ENCODE results near the gene PLPP3.

Gene PLPP3

DNA sequence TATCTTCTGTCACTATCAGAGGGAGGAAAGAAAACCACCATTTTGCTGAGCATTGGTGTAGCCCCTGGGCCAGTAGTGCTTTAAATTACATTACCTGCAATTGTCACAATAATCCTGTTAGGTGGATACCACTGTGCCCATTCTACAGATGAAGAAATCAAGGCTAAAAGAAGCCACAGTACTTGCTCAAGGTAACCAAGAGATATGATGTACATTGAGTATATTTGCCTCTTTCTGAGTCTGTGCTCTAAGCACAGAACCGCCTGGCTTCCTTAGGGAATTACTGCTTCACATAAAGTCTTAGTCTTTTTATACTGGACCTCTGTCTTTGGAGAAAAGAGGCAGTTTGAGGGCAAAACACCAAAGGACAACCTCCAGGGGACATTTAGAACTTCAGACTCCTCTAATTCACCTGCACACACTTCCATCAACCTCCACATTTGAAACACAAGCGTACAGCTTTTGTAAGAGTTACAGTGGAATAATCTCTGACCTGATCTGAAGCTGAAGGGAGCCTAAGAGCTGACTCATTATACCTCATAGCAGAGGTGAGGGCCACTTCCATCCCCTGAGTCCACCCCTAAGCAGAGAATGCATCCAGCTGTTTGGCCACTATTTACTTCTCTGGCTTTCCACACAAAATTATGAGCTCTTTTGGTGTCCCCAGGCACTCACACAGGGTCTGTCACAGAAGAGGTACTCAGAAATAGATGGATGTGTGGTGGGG, 61.8 kb downstream of the PLPP3 start:
- no peak for DNase-seq

DNA sequence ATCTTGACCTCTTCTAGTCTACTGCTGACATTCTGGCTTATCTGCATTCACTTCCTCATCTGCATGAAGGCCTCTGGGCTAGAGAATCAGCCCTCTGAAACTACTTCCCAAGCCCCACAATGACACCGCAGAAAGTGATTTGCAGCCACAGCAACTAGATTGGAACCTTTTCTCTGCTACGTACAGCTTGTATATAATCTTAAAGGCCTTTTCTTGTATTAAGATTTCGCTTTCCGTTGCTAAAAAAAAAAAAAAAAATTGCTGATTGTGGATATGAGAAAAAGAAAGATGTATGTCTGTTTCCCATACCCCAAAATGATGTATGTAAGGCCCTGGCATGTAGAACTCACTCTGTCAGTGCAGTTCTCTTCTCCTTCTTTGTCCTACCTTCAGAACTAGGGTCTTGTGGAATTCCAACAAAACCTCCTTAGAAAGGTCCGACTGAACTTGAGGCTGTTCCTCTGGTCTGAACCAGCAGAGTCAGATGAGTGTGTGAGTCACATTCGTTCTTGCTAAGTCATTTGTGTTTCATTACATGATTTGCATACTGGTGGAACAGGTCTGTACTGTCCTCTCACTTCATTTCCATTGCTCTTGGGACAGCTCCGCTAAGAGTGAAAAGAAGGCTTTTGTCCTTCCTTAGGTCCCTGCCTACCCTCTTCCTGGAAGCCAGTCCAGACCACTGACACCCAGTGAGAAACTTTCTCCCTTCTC, 62.7 kb downstream of the PLPP3 start:
- DNase-seq, result peak; percentile 86

DNA sequence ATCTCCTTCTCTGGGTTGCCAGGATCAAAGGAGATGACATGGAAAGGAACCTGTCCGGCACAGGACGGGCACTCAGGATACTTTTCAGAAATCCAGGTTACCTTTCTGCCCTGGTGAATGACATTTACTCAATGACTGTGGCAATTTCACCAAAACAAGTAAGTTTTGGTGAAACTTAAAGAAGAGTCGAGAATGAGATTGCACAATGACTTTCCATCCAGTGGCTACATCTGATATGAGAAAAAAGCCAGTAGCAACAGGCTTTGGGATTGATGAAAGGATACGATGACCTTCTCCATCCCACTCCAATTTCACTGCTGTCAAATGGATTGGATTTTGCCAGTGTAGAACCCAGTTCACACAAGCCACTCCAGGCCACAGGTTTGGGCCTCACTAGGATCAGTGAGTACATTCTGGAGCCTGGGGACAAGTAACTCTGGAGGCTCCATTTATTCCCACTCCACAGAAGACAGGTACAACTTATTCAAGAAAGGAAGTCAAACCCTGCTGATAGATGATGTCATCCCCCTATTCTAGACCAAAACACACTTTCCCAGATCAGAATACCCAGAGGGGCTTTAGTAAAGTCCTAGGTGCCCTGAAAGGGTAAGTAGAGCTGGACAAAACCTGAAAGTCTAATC, 63.3 kb downstream of the PLPP3 start:
- DNase-seq, result no peak

DNA sequence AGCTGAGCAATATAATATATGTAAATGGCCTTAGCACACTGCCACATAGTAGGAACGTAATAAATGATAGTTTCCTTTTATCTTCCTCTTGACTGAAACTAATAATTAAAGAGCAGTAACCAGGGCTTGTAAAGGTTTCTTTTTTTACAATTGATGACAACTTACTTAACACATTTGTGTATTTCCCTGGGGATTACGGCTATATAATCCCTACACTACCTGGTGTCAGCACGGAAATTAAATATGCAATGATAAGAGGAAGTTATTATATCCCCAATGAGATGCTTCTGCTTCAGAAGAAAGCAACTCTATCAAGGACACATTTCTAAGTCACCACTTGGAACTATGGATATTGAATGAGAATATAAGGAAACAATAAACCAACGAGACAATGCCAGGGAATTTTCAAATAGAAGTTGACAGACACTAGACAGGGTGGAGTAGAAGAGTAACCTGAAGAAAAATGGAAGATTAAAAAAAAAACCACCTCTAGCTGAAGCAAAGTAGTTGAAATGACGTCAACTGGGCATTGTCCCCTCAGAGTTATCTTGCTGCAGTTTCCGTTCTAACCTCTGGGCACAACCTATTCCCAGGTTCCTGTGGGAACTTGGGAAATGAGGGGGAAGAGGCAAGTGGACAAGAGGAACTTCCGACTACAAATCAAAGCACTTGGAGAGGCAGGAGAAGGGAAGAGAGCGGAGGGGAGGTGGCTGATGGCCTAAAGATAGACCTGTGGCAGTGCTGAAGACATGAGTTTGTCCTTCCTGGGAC, 66.5 kb downstream of the PLPP3 start:
- no peak for DNase-seq

DNA sequence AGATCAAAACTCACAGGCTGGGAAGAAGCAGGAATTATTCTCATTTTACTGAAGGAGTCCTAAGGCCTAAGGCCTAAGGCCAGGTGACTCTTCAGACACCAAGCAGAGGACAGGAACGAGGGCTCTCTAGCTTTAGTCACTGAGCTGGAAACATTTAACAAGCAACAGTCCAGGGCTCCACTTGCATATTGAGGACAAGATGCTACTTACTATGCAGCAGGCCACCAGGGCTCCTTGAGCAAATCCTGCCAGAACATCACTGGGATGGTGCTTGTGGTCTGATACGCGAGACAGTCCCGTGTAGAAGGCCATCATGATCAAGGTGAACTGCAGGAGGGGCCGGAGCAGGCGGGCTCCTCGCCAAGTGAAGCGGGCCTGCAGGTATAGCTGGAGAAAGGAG, 67.6 kb downstream of the PLPP3 start:
- no peak for DNase-seq

DNA sequence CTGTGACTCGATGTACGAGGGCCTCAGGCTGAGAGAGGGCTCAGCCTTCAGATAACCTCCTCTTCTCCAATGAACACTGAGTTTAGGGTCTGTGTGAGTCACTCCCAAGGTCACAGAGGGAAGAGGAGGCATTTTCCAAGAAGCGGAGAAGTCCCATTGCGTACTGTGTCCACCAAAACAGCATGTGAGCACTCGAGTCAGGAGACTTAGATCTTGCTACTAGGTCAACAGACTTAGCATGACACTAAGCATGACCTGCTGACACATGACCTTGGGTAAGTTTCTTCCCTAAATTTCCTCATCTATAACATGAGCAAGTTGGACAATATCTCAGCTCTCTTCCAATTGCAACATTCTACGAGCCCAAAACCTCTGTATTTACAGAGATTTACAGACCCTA, 68.0 kb downstream of the PLPP3 start:
- peak; percentile 92 for DNase-seq

DNA sequence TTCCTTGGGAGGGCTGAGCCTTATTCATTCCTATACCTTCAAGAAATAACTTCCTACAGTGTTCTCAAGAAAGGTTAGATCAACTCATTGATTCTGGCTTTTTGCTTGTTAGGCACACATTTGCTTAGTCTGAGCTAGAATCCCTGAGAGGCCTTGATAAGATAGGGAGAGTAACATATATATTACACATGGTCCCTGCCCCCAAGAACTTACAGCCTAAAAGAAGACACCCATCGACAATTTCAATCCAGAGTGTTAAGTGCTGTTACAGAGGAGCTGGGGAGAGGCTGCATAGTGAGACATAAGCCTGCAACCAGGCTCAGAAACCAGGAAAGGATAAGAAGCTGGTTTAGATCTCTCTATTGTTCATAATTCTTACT, 68.7 kb downstream of the PLPP3 start:
- no peak for DNase-seq

DNA sequence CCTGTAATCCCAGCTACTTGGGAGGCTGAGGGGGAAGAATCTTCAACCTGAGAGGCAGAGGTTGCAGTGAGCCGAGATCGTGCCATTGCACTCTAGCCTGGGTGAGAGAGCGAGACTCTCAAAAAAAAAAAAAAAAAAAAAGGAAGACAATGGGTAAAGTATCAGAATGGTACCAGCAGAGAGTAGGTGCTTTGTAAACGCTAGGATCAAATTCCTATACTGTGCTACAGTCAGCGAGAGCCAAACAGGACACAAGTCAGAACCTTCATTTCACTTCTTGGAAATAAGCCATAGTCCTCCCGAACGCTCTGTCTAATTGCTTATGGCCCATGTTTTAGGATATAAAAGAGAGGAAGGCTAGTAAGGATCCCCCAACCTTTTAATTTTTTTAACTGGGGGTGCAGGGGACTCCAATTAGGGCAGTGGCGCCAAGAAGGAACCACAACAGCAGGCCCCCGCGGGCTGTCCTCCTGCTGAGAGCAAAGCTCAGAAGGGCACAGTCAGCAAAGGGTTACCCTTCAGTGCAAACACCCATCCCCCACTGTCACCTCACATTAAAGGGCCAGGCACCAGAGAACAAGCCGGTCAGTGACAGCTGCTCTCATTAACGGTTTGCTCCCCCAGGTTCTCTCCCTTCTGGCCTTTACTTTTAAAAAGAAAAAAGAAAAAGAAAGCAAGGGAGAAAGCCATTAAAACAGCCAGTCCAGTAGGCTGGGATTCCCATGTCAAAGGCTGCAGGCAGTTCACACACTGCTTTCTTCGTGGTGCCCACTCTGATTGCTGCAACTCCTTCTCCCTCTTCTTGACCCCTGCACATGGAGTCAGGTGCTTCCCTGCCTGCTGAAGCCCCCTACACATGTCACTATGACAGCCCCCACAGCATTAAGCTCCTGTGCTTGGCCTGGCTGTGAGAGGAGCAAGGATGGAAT, 69.4 kb downstream of the PLPP3 start:
- no peak for DNase-seq

DNA sequence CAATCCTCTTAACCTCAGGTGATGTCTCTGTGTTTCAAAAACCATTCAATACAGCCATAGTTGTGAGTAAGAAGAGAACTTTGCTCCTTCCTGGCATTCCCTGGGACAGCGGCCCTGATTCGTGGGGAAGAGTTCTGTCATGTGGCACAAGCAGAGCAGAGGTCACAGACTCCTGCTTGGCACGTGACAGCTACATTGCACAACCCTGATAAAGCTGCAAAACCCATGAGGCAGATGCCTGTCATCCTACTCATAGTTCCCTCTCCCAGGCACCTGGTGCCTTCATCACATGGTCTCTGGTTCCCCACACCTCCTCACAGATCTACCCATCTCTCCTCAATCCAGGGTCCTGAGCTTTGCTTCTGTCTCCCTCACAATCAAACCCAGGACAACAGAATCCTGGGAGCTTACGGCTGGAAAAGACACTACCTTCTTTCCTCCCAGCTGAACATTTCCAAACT, 70.8 kb downstream of the PLPP3 start:
- DNase-seq, result peak; percentile 67

DNA sequence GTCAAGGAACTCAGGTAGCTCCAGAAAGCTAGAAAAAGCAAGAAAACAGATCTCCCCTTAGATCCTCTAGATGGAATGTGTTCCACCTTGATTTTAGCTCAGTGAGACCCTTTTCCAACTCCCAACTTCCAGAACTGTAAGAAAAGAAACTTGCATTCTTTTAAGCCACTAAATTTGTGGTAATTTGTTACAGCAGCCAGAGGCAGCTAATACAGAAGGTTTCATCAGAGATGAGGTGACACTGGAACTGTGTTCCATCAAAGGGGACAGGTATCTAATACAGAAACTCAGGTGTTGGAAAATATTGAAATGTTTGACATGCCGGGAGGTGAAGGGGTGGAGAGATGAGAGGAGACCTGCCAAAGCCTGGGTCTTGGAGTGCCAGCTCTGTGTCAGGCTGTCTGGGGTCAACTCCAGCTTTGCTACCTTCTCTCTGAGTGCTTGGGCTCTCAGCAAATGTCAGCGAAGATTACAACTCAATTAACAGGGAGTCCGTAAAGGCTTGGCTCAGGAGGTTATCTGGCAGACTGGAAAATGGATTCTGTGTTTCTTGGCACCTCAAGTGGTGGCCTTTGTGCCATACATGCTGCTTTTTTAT, 71.3 kb downstream of the PLPP3 start:
- no peak for DNase-seq

DNA sequence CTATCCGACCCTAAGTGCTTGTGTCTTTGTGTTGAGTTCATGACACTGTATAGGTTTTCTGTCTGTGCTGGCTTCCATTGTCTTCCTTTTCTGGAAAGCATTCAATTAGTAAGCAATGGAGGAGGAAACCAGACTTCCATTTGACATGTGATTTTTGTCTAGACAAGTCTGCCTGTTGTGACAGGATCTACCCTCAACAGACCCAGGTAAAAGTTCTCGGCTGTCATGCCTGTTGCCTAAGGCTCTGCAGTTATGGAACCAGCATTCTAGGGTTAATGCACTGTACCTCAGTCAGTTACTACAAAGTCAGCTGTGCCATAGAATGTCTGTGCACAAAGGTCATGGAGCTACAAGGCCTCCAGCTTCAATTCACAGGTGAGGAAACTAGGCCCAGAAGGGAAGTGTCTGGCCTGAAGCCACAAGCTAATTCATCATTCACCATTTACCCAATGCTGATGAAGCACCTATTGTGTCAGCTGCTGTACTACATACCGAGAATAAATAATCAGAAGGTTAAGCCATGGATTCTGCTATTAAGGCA, 72.3 kb downstream of the PLPP3 start:
- DNase-seq, result no peak

DNA sequence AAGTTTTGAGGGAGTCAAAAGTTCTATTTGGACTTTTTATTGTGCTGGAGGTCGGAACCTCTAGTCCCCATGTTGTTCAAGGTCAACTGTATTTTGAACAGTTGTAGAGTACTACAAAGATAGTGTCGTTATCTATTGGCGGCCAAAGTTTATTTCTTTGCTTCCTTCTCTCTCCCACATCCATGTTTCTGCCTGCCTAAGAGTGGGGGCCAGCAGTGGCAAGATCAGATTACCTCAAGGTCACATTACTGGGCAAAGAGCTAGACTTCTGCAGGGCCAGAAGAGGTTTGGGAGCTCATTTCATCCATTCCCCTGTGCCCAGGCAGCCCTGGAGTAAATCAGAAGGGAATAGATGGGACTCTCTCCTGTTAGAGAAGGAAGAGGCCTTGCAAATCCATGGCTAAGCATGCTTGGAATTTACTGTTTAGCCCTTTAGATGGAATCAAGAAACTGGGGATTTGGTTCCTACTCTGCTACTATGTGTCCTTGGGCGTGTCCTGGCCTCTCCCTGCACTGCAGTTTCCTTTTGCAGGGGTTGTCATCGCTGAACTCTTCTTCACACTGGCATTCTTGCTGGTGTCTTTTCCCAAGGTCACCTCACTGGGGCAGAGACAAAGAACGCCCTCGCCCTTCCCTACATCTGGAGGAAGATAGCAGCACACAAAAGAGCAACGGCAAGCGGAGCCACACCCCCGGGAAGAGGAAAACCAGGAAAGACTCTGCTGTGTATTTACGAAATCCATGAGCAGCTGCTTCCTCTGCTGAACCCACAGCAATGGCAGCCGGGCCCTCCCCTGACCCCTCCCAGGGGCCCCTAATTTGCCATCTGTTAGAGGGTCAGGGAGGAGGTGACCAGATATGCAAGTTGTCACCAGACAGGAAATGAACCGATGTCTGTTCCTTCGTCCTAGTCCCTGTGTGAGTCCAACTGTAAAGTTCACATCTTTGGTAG, 73.3 kb downstream of the PLPP3 start:
- no peak for DNase-seq

DNA sequence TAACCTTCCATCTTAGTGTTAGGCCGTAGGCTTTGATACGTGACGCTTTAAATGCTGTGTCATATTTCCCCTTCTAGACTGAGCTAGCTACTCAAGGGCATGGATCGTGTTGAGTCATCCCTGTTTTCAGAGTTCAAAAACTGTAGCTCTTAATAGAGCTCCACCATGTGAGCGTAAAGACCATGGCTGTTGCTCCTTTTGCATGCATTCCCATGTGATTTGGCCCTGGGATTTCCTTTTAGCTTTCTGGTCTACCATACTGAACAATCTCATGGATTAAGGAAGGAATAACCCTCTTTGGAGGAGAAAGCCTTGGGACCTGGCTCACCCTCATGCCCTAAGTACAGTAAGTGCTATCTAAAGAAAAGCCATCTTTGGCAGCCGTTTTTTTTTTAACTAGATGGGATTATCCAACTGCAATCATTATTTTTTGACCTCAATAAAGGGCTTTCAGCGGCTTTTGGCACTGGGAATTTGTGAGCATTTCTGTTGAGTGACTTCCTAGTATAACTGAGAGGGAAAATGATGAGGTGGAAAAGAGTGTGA, 76.6 kb downstream of the PLPP3 start:
- DNase-seq, result peak; percentile 83

DNA sequence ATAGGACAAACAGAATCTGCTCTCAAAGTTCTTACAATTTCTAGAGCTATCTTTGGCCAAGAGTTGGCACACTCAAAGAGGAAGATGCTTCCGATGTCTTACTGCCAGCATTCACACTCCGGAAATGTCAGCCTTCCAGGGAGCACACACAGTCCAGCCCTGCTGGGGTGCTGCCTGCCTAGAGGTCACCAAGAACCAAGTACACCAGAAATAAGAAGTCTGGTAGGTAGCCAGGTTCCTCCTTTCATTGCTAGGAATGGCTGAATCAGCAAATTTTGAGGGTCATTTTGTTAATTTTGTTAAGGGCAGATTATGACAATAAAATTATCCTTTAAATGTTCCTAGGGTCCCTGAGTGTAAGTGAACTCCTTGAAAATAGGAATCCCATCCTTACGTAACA, 77.5 kb downstream of the PLPP3 start:
- DNase-seq, result no peak

DNA sequence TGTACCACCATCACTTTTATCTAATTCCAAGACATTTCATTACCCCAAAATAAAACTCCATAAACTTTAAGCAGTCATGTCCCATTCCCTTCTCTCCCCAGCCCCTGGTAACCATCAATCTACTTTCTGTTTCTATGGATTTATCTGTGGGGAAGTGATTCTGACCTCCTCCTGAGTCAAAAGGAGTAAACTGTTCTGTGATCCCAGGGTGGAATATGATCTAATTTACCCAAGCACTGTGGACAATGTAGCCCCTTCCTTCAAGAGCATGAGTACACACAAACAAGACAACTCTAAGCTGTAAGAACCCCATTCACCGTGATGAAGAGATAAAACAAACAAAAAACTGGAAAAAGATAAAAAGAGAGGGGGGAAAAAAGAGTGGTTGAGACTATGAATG, 77.9 kb downstream of the PLPP3 start:
- peak; percentile 63 for DNase-seq

DNA sequence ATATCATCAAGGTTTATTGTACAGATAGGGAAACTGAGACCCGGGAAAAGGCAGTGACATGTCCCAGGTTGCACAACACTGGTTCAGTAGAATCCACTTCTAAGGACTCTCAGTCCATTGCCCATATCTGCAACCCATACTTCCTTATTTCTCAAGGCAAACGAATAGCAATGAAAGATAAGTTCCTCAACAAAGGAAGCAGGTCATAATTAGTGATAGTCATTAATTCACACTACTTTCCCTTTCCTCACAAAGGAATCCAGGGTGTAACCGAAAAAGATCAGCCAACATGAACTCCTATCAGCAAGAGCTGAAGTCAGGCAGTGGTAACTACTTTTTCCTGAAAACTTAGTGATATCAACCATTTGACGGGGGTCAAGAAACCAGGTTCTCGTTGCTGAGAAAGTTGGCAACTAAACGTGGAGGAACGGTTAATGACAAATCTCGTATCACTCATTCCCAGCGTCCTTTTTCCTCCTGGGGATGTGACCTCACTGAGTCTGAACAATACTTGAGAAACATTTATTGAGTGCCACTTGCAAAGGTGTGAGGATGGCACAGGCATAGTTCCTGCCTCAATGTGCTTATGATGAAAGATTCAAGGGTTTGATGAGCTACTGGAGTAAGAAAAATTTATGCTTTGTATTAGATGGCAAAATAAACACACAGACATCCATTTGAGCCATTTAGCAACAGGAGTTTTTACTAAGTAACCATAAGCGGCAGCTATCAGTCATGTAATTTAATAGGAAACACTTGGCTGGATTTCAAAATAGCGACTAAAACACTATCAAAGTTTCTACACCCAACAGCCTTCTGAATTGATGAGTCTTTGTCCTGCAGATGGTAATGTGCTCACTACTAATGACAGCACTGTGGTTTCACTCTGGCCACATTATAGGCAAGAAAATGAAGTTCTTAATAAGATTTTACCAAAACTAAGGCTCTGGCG, 82.3 kb downstream of the PLPP3 start:
- no peak for DNase-seq

DNA sequence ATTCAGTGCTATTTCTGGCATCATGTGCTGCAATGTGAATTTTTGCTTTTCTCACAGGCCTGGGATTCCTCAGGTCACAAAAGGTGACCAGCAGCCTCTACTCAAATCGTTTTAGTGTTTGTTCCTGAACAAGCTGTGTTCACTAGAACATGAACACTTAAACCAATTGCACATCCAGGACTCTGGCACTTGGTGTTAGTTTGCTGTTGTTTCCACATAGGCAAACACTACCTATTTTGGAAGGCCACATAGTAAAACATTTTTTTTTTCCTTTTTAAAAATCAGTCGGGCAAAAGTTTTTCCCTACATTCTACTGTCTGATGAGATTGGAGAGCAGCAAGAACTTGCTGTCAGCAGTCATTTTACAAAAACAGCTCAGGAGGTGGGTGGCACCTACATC, 83.2 kb downstream of the PLPP3 start:
- DNase-seq, result no peak

DNA sequence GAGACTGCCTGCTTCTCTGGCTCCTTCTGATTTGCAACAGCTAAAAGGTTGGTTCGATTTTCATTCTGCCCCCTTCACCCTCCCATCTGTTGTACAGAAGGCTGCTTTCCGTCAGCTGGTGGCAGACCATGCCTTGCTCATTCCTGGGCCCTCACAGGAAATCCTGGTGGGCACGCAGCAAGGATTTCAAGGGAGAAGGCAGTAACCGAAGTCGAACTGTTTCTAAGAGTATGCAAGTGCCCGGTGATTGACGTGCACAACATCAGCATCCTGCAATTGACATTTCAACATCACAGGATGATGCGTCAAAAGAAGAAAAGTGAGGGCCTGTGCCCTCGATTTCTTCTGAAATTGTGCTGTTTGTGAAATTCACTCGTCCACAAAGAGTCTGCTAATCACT, 83.8 kb downstream of the PLPP3 start:
- DNase-seq, result no peak

DNA sequence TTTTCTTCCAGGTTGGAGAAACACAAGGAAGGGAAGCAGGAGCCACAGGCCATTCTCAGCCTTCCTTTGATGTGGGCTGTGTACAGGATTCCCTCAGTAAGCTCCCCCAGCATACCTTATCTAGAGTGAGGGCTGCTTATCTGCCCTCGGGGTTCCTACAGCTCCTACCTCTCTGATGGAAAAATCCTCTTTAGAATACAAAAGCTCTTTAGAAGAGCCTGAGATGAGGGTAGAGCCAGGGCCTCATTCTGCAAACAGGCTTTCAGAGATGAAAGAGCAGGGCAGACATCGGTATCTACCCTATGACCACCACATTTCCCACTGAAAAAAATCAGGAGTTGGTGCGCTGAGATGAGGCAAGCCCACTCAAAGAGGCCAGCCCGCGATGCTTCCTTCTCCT, 85.1 kb downstream of the PLPP3 start:
- no peak for DNase-seq
